A549 (cell line): Measurements from ENCODE around the gene HOGA1. TPM values are rescaled to one million over a fixed set of nuclear protein-coding genes. Genes with fewer than 3 reads are reported as not detected.

Experiments used
- ATAC-seq, 2 experiments: fragments of 200-7000 bp in 1 of 2; fragments of >200 bp in 1 of 2; cut with Nextera tagmentation in 1 of 2; cut with Tn5 transposase in 1 of 2; 3 replicates each; pipeline versions ENCODE4 v1.8.0 to v1.9.1; 2018 to 2020; ENCODE audit warnings: mild to moderate bottlenecking in 1 of 2, moderate library complexity in 1 of 2
- CTCF ChIA-PET: fragments of 300-600 bp; sonication (Branson Sonifier 250); formaldehyde crosslinking; extraction: SDS; loops from one replicate; lab custom pipeline; 2021; ENCODE audit warnings: antibody characterized with exemption, inconsistent platforms; lab: Yijun Ruan, JAX
- POLR2A ChIA-PET: fragments of 350-600 bp; formaldehyde crosslinking; extraction: SDS; loops from one replicate; lab custom pipeline; 2021; ENCODE audit warnings: antibody characterized with exemption, inconsistent platforms; lab: Yijun Ruan, JAX
- DNase-seq, 2 experiments: peaks; one replicate each; pipeline versions ENCODE4 v3.0.0 to v3.0.0-alpha.2; 2011 to 2016; ENCODE audit warnings: low read depth in 1 of 2, low spot score in 1 of 2
- FAIRE-seq: peaks from 2 replicates; lab custom pipeline; 2011; peaks lifted over from hg19 to GRCh38; lab: Jason Lieb, UNC
- H3K27ac ChIP-seq, 2 experiments: fragments of >200 bp; sonication (Bioruptor Twin); formaldehyde crosslinking; 3 replicates each; pipeline ENCODE4 v1.5.1; 2016 to 2017
- H3K4me1 ChIP-seq: fragments of >200 bp; sonication (Bioruptor Twin); formaldehyde crosslinking; 3 replicates; pipeline ENCODE4 v1.6.1; 2016
- H3K4me2 ChIP-seq: fragments of >200 bp; sonication (Bioruptor Twin); formaldehyde crosslinking; 3 replicates; pipeline ENCODE4 v1.6.1; 2016
- H3K4me3 ChIP-seq: fragments of >200 bp; sonication (Bioruptor Twin); formaldehyde crosslinking; 3 replicates; pipeline ENCODE4 v1.5.1; 2016
- H3K9me3 ChIP-seq: fragments of >200 bp; sonication (Bioruptor Twin); formaldehyde crosslinking; 3 replicates; pipeline ENCODE4 v1.6.1; 2016
- CBX2 ChIP-seq: fragments of 200-600 bp; sonication (generic); IDR thresholded peaks from 2 replicates; pipeline ENCODE4 v1.6.1; 2016; ENCODE audit warnings: low read depth, mild to moderate bottlenecking, borderline replicate concordance
- CHD4 ChIP-seq: fragments of 200-600 bp; sonication (generic); IDR thresholded peaks from 2 replicates; pipeline ENCODE4 v1.6.1; 2016; ENCODE audit warnings: antibody characterized with exemption, mild to moderate bottlenecking, borderline replicate concordance
- EP300 ChIP-seq, 2 experiments: fragments of >200 bp; sonication (Bioruptor Twin); formaldehyde crosslinking; IDR thresholded peaks; 2 replicates in 1 of 2; 3 replicates in 1 of 2; pipeline ENCODE4 v1.6.1; 2016 to 2017
- ESRRA ChIP-seq: fragments of 150-350 bp; IDR thresholded peaks from 2 replicates; pipeline ENCODE4 v1.6.1; 2014; ENCODE audit warnings: mild to moderate bottlenecking, low read length, borderline replicate concordance
- FOSB ChIP-seq: fragments of 250-450 bp; sonication (Bioruptor Pico); IDR thresholded peaks from 2 replicates; pipeline ENCODE4 v1.5.0; 2020; ENCODE audit warnings: mild to moderate bottlenecking, moderate library complexity
- GATA3 ChIP-seq: IDR thresholded peaks from 2 replicates; pipeline ENCODE4 v1.6.1; 2012; ENCODE audit warnings: borderline replicate concordance
- HOXA7 ChIP-seq: fragments of 250-450 bp; sonication (Bioruptor Pico); IDR thresholded peaks from 2 replicates; pipeline ENCODE4 v1.5.0; 2020; ENCODE audit warnings: mild to moderate bottlenecking, moderate library complexity
- JUN ChIP-seq, 2 experiments: fragments of >200 bp; sonication (Bioruptor Twin); formaldehyde crosslinking; IDR thresholded peaks; 2 replicates in 1 of 2; 3 replicates in 1 of 2; pipeline ENCODE4 v1.6.1; 2016 to 2017
- KDM5A ChIP-seq: fragments of 200-600 bp; sonication (generic); IDR thresholded peaks from 2 replicates; pipeline ENCODE4 v1.6.1; 2016; ENCODE audit warnings: antibody characterized with exemption, mild to moderate bottlenecking
- MAZ ChIP-seq: fragments of 150-350 bp; IDR thresholded peaks from 2 replicates; pipeline ENCODE4 v1.6.1; 2014; ENCODE audit warnings: antibody characterized with exemption, low read depth, low read length, borderline replicate concordance
- MYC ChIP-seq: IDR thresholded peaks from 2 replicates; pipeline ENCODE4 v1.6.1; 2012; ENCODE audit warnings: mild to moderate bottlenecking, inconsistent platforms, low read length, improper control_type of control experiment, borderline replicate concordance
- NFE2L2 ChIP-seq: fragments of 150-350 bp; conservative IDR thresholded peaks from 2 replicates; pipeline ENCODE4 v1.6.1; 2014; ENCODE audit warnings: low read length
- NPAS2 ChIP-seq: fragments of 250-450 bp; sonication (Bioruptor Pico); IDR thresholded peaks from 2 replicates; pipeline ENCODE4 v1.8.0; 2022; ENCODE audit warnings: mild to moderate bottlenecking, moderate library complexity, borderline replicate concordance
- NR3C1 ChIP-seq: fragments of >200 bp; sonication (Bioruptor Twin); formaldehyde crosslinking; IDR thresholded peaks from 3 replicates; pipeline ENCODE4 v1.6.1; 2017
- PBX3 ChIP-seq: IDR thresholded peaks from 2 replicates; pipeline ENCODE4 v1.6.1; 2012
- PHF8 ChIP-seq: fragments of 200-600 bp; sonication (generic); IDR thresholded peaks from 2 replicates; pipeline ENCODE4 v1.6.1; 2016; ENCODE audit warnings: low read depth, mild to moderate bottlenecking, antibody characterized with exemption, moderate library complexity, borderline replicate concordance
- RAD21 ChIP-seq, 2 experiments: fragments of >200 bp in 1 of 2; sonication (Bioruptor Twin) in 1 of 2; formaldehyde crosslinking in 1 of 2; IDR thresholded peaks in 1 of 2; conservative IDR thresholded peaks in 1 of 2; 2 replicates in 1 of 2; 3 replicates in 1 of 2; pipeline ENCODE4 v1.6.1; 2012 to 2018; ENCODE audit warnings: inconsistent platforms in 1 of 2
- RARB ChIP-seq: fragments of 250-450 bp; sonication (Bioruptor Pico); IDR thresholded peaks from 2 replicates; pipeline ENCODE4 v1.8.0; 2021; ENCODE audit warnings: mild to moderate bottlenecking, moderate library complexity
- RCOR1 ChIP-seq: fragments of 150-350 bp; IDR thresholded peaks from 2 replicates; pipeline ENCODE4 v1.6.1; 2014; ENCODE audit warnings: antibody characterized with exemption, low read length, low read depth
- SMC3 ChIP-seq: fragments of >200 bp; sonication (Bioruptor Twin); formaldehyde crosslinking; IDR thresholded peaks from 3 replicates; pipeline ENCODE4 v1.6.1; 2018; ENCODE audit warnings: inconsistent platforms
- ZC3H11A ChIP-seq: fragments of 450-650 bp; IDR thresholded peaks from 2 replicates; pipeline ENCODE4 v1.6.1; 2014; ENCODE audit warnings: antibody characterized with exemption, mild to moderate bottlenecking
- WGBS: methylation state at CpG from one replicate; pipeline ENCODE4 v1.1.6; 2017; ENCODE audit errors: missing lambda C conversion rate; 5-methylcytosine and 5-hydroxymethylcytosine counted together
- polyA plus RNA-seq, 4 experiments: library from polyadenylated mRNA; depleted of rRNA in 3 of 4; stranded (reverse); fragments of >200 nt; fragmentation: RNase III in 1 of 4; extraction: RNeasy Plus Mini Kit Qiagen cat#74134 plus additional on column Dnase treatment in 1 of 4; gene quantifications; 2 replicates in 3 of 4; 3 replicates in 1 of 4; pipeline ENCODE4 v1.2.3, GENCODE V29; 2011 to 2017
- TF ChIP-seq, protein P1 (sequence below): IDR thresholded peaks from 2 replicates; pipeline ENCODE4 v1.6.1; 2012
- TF ChIP-seq, protein P2 (sequence below): fragments of 450-650 bp; IDR thresholded peaks from 2 replicates; pipeline ENCODE4 v1.6.1; 2014; ENCODE audit warnings: antibody characterized with exemption

The HOGA1 gene
- polyA plus RNA-seq, 2 of the 4 experiments (the other 2 are of a cell fraction) = 2.0 to 3.1 TPM

DNA sequence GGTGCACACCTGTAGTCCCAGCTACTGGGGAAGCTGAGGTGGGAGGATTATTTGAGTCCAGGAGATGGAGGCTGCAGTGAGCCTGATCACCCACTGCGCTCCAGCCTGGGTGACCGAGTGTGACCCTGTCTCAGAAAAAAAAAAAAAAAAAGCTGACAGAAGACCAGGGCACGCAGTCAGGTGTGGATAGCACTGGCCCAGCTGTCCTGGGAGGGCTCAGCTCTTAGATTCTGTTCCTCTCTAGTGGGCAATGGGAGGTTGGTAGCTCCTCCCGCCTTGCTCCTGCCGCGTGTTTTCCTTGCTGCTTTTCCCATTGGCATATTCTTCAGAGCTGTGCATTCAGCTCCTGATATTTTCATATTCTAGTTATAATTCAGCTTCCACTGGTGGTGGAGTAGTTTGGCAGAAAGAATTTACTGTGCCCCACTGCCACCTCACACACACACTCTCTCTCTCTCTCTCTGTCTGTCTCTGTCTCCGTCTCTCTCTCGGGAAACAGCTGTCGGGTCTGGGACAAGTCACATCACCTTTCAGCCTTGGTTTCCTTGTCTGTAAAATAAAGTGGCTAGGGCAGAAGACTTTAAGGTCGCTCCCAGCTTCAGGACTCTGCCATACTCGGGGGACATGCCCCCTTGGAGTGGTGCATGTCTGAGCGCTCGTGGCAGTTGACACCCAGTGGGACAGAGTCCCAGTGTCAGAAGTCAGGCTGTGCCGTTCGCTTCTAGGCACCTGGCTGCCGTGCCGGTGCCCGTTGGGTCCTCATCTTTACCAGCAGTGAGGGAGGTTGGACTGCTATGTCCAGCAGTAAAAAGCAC, 37.5 kb upstream of the HOGA1 start:
- no peak for TF ChIP-seq CHD4
- TF ChIP-seq NPAS2 = no peak
- TF ChIP-seq SMC3 = no peak
- no peak for TF ChIP-seq RCOR1
- no peak for TF ChIP-seq RARB (CRISPR knock-in tag)
- TF ChIP-seq NFE2L2 = no peak
- TF ChIP-seq PBX3 = no peak
- TF ChIP-seq ESRRA = no peak
- TF ChIP-seq JUN (IDR thresholded peaks at IDR 0.05) = no peak
- TF ChIP-seq, protein P1, sequence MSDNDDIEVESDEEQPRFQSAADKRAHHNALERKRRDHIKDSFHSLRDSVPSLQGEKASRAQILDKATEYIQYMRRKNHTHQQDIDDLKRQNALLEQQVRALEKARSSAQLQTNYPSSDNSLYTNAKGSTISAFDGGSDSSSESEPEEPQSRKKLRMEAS = no peak
- no peak for TF ChIP-seq CBX2
- no peak for TF ChIP-seq ZC3H11A
- ChIA-PET CTCF (interaction anchor here (0.8 to 10.8 kb wide), 7 partner anchors 9 to 94 kb away, joined by 3 to 218 read pairs (median 5); no protein-coding TSS in a partner anchor), POLR2A (interaction anchor here (0.9 kb wide), 1 partner anchor 49 kb away, joined by 3 read pairs; no protein-coding TSS in a partner anchor)
- Histone ChIP-seq H3K4me2 (no peak overlapping the region), H3K9me3 (no peaks in the 10 kb centered on the region), H3K4me3 (no peak overlapping the region), H3K4me1 (peaks cover 23% of the 10 kb centered on the region), H3K27ac (0 out of 6 replicates have a peak overlapping the region, but pooled peaks of 1 of the 2 experiments have one; percentile 2)
- FAIRE-seq = no peak
- no peak for ATAC-seq
- DNase-seq = no peak
- 91% methylated on average over 18 of the region's 18 CpGs for WGBS

DNA sequence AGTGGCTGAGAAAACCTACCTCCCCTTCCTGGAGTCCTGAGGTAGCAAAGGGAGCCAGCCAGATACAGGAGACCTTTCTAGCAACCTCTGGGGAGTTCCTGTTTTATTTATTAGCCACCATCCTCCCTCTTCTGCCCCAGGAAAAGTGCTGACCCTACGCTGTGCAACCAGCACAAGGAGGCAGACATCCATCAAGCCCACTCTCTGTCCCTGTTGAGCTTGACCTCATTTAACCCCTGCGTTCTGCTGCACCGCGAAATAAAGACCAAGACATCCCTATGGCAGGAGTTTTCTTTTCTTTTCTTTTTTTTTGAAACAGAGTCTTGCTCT, 37.0 kb upstream of the HOGA1 start:
- WGBS = 97% methylated on average over 4 of the region's 4 CpGs
- no peak for ATAC-seq
- DNase-seq = no peak
- Histone ChIP-seq H3K4me1 (peaks cover 17% of the 10 kb centered on the region), H3K27ac (0 out of 6 replicates have a peak overlapping the region, but pooled peaks of 1 of the 2 experiments have one; percentile 2), H3K4me2 (no peak overlapping the region), H3K4me3 (no peak overlapping the region), H3K9me3 (no peaks in the 10 kb centered on the region)
- ChIA-PET CTCF (interaction anchor here (1.3 to 10.8 kb wide), 4 partner anchors 9 to 85 kb away, joined by 3 to 218 read pairs (median 114); no protein-coding TSS in a partner anchor), POLR2A (no interaction called here)
- no peak for FAIRE-seq
- TF ChIP-seq, protein P2, sequence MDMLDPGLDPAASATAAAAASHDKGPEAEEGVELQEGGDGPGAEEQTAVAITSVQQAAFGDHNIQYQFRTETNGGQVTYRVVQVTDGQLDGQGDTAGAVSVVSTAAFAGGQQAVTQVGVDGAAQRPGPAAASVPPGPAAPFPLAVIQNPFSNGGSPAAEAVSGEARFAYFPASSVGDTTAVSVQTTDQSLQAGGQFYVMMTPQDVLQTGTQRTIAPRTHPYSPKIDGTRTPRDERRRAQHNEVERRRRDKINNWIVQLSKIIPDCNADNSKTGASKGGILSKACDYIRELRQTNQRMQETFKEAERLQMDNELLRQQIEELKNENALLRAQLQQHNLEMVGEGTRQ = no peak
- TF ChIP-seq RAD21 (conservative IDR thresholded peaks at IDR 0.05 in 1 of 2, IDR thresholded peaks at IDR 0.05 in 1 of 2) = no peak
- TF ChIP-seq EP300 (IDR thresholded peaks at IDR 0.05) = no peak
- TF ChIP-seq MAZ = no peak
- TF ChIP-seq NPAS2 = no peak
- TF ChIP-seq, protein P1 = no peak
- TF ChIP-seq MYC = no peak
- TF ChIP-seq PBX3 = no peak

GRCh38 chr10:97547962-97548361, 36.2 kb upstream of the HOGA1 start:
- no peak overlapping the region for H3K4me3 ChIP-seq
- ChIA-PET CTCF (interaction anchor here (0.6 to 10.8 kb wide), 4 partner anchors 10 to 86 kb away, joined by 3 to 218 read pairs (median 108); no protein-coding TSS in a partner anchor), POLR2A (no interaction called here)
- no peaks in the 10 kb centered on the region for H3K9me3 ChIP-seq
- H3K27ac ChIP-seq = peak overlapping the region in 1 of 2 experiments; percentile 20; a peak in 1 of 6 replicates
- TF ChIP-seq EP300 (IDR thresholded peaks at IDR 0.05) = no peak
- no peak for TF ChIP-seq PHF8
- no peak for TF ChIP-seq NPAS2
- TF ChIP-seq CHD4 = no peak
- no peak for TF ChIP-seq SMC3
- no peak for TF ChIP-seq KDM5A
- no peak for TF ChIP-seq GATA3
- TF ChIP-seq NR3C1 = no peak
- TF ChIP-seq FOSB = no peak
- TF ChIP-seq HOXA7 (CRISPR knock-in tag) = no peak
- ATAC-seq (no peak), DNase-seq (no peak), FAIRE-seq (no peak)
- H3K4me1 ChIP-seq = peaks cover 10% of the 10 kb centered on the region
- WGBS = 79% methylated on average over 4 of the region's 4 CpGs
- no peak overlapping the region for H3K4me2 ChIP-seq
